Esophagus squamous epithelium (tissue), 4 donors: ENCODE data around the gene CFAP206.

Experiments used
- POLR2A ChIP-seq, 4 donors: fragments of 450-650 bp; IDR thresholded peaks; one replicate each; pipeline ENCODE4 v1.6.1; 2017; ENCODE audit warnings: antibody characterized with exemption in 4 of 4, mild to moderate bottlenecking in 4 of 4, moderate library complexity in 3 of 4
- TF ChIP-seq, protein P1 (sequence below), 6 experiments: fragments of 450-650 bp in 4 of 6; fragments of 200-600 bp in 2 of 6; sonication (generic) in 2 of 6; IDR thresholded peaks; one replicate each; pipeline ENCODE4 v1.5.1; 2016 to 2019; ENCODE audit warnings: antibody characterized with exemption in 6 of 6, mild to moderate bottlenecking in 4 of 6, moderate library complexity in 4 of 6

GRCh38 chr6:87426789-87427188 lies 19.0 kb downstream of the CFAP206 start:
- TF ChIP-seq, protein P1, sequence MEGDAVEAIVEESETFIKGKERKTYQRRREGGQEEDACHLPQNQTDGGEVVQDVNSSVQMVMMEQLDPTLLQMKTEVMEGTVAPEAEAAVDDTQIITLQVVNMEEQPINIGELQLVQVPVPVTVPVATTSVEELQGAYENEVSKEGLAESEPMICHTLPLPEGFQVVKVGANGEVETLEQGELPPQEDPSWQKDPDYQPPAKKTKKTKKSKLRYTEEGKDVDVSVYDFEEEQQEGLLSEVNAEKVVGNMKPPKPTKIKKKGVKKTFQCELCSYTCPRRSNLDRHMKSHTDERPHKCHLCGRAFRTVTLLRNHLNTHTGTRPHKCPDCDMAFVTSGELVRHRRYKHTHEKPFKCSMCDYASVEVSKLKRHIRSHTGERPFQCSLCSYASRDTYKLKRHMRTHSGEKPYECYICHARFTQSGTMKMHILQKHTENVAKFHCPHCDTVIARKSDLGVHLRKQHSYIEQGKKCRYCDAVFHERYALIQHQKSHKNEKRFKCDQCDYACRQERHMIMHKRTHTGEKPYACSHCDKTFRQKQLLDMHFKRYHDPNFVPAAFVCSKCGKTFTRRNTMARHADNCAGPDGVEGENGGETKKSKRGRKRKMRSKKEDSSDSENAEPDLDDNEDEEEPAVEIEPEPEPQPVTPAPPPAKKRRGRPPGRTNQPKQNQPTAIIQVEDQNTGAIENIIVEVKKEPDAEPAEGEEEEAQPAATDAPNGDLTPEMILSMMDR (IDR thresholded peaks at IDR 0.05): no peak
- no peak for TF ChIP-seq POLR2A (IDR thresholded peaks at IDR 0.05)
